RWPE1 (cell line): Measurements from ENCODE around the gene PLA2G2F.

Experiments
- CTCF ChIA-PET: fragments of 350-600 bp; sonication (Branson Sonifier 250); formaldehyde crosslinking; extraction: SDS; loops from one replicate; lab custom pipeline; 2021; lab: Yijun Ruan, JAX
- POLR2A ChIA-PET: fragments of 400-600 bp; formaldehyde crosslinking; extraction: SDS; loops from one replicate; lab custom pipeline; 2020; ENCODE audit warnings: antibody characterized with exemption; ENCODE audit not compliant: low non-redundant PET; lab: Yijun Ruan, JAX
- DNase-seq: peaks from one replicate; pipeline ENCODE4 v3.0.0; 2012; ENCODE audit warnings: low spot score
- H3K27ac ChIP-seq: fragments of 450-650 bp; 2 replicates; pipeline ENCODE4 v1.5.1; 2017
- CTCF ChIP-seq: fragments of 450-650 bp; conservative IDR thresholded peaks from 2 replicates; pipeline ENCODE4 v1.5.1; 2017; ENCODE audit warnings: low read depth, mild to moderate bottlenecking

Gene PLA2G2F

GRCh38 chr1:20095564-20096434 lies 43.3 kb upstream of the PLA2G2F start:
- no peak for DNase-seq
- TF ChIP-seq CTCF: no peak
- ChIA-PET POLR2A (no interaction called here), CTCF (interaction anchor here (0.6 kb wide), 1 partner anchor 117 kb away, joined by 10 read pairs; no protein-coding TSS in a partner anchor)
- no peak overlapping the region for H3K27ac ChIP-seq

GRCh38 chr1:20096840-20097447 lies 42.2 kb upstream of the PLA2G2F start:
- no peak for DNase-seq
- TF ChIP-seq CTCF: no peak
- ChIA-PET POLR2A (no interaction called here), CTCF (interaction anchor here (0.6 to 1.8 kb wide), 2 partner anchors 55 to 210 kb away, joined by 3 to 13 read pairs; no protein-coding TSS in a partner anchor)
- no peak overlapping the region for H3K27ac ChIP-seq

GRCh38 chr1:20099533-20099932 lies 39.6 kb upstream of the PLA2G2F start:
- TF ChIP-seq CTCF: no peak
- no peak overlapping the region for H3K27ac ChIP-seq
- ChIA-PET CTCF (interaction anchor here (0.6 kb wide), 1 partner anchor 138 kb away, joined by 3 read pairs; no protein-coding TSS in a partner anchor), POLR2A (no interaction called here)
- DNase-seq: no peak

- TF ChIP-seq CTCF: peak; percentile 42
- peak; percentile 67 for DNase-seq
- POLR2A ChIA-PET: no interaction called here
- CTCF ChIA-PET: interaction anchor here (0.7 to 1.0 kb wide), 2 partner anchors 32 to 312 kb away, joined by 3 read pairs; no protein-coding TSS in a partner anchor
- no peak overlapping the region for H3K27ac ChIP-seq
Measured at GRCh38 chr1:20100632-20101355, 38.3 kb upstream of the PLA2G2F start.

DNA sequence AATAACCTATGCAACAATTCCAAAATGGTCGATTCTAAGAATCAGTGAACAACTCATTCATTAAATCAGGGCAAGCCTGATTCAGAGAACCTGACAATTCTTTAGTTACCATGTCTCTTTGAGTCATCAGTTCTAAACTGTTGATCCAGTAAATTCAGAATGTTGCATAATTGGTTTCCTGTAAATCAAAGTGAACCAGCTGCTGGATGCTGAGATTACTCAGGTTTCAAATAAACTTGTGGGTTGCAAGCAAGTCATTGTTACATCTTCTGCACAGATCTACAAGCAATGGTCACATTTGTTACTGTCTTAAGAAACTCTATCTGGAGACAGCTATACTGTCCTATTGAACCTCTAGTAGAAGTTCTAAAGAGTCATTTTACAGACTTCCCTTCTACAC lies 36.2 kb upstream of the PLA2G2F start:
- no peak overlapping the region for H3K27ac ChIP-seq
- CTCF ChIA-PET: interaction anchor here (2.2 kb wide), 1 partner anchor 49 kb away, joined by 14 read pairs; no protein-coding TSS in a partner anchor
- POLR2A ChIA-PET: no interaction called here
- peak; percentile 33 for DNase-seq
- TF ChIP-seq CTCF: no peak

DNA sequence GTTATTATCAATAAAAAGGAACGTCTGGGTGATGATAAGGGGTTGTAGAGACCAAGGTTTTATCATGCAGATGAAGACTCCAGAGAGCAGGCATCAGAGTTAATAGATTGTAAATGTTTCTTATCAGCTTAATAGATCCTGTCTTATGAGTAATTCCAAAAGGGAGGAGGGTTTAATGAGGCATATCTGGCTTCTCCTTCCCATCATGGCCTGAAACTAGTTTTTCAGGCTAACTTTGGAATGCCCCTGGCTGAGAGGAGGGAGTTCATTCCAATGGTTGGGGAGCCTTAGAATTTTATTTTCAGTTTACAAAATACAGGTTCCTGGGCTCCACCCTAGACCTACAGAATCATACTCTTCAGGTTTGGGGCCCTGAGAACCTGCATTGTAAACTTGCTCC lies 33.3 kb upstream of the PLA2G2F start:
- CTCF ChIA-PET: no interaction called here
- DNase-seq: no peak
- no peak overlapping the region for H3K27ac ChIP-seq
- TF ChIP-seq CTCF: no peak
- POLR2A ChIA-PET: no interaction called here
